Glomerular endothelial cell (primary cell): ENCODE results near the gene GHRHR. TPM values are rescaled to one million over a fixed set of nuclear protein-coding genes. Genes with fewer than 3 reads are reported as not detected.

Source experiments
- DNase-seq: peaks from one replicate; pipeline ENCODE4 v3.0.0-alpha.2; 2011; ENCODE audit warnings: low read depth, low spot score; ENCODE audit errors: extremely low read depth
- total RNA-seq: library from RNA; depleted of rRNA; stranded (reverse); fragments of >200 nt; gene quantifications from 2 replicates; pipeline ENCODE4 v1.2.3, GENCODE V29; 2015

The GHRHR gene
- total RNA-seq, 1 donor from 2014 or later, result not detected

GRCh38 chr7:31000161-31000693 lies 36.5 kb downstream of the GHRHR start:
- DNase-seq, result no peak

- DNase-seq, result no peak
Measured at GRCh38 chr7:31000779-31001178, 37.0 kb downstream of the GHRHR start.

- DNase-seq, result no peak
Measured at GRCh38 chr7:31002256-31002655, 38.5 kb downstream of the GHRHR start.

- DNase-seq, result no peak
Measured at GRCh38 chr7:31003097-31003496, 39.3 kb downstream of the GHRHR start.

GRCh38 chr7:31003721-31004120 lies 40.0 kb downstream of the GHRHR start:
- no peak for DNase-seq

- DNase-seq, result no peak
Measured at GRCh38 chr7:31004393-31004792, 40.6 kb downstream of the GHRHR start.

GRCh38 chr7:31006857-31007256 lies 43.1 kb downstream of the GHRHR start:
- DNase-seq, result no peak

- no peak for DNase-seq
Measured at GRCh38 chr7:31007634-31008033, 43.9 kb downstream of the GHRHR start.

GRCh38 chr7:31014826-31015225 lies 51.1 kb downstream of the GHRHR start:
- no peak for DNase-seq

- DNase-seq, result no peak
Measured at GRCh38 chr7:31017032-31017675, 53.4 kb downstream of the GHRHR start.

- no peak for DNase-seq
Measured at GRCh38 chr7:31017721-31018120, 54.0 kb downstream of the GHRHR start.

- DNase-seq, result no peak
Measured at GRCh38 chr7:31019509-31019908, 55.8 kb downstream of the GHRHR start.

GRCh38 chr7:31020161-31020560 lies 56.4 kb downstream of the GHRHR start:
- DNase-seq, result no peak

GRCh38 chr7:31020652-31021051 lies 56.9 kb downstream of the GHRHR start:
- DNase-seq, result no peak

GRCh38 chr7:31022117-31022516 lies 58.4 kb downstream of the GHRHR start:
- no peak for DNase-seq

- no peak for DNase-seq
Measured at GRCh38 chr7:31022726-31023125, 59.0 kb downstream of the GHRHR start.

- DNase-seq, result no peak
Measured at GRCh38 chr7:31023877-31024276, 60.1 kb downstream of the GHRHR start.

GRCh38 chr7:31027161-31027965 lies 63.6 kb downstream of the GHRHR start:
- DNase-seq, result no peak

- DNase-seq, result no peak
Measured at GRCh38 chr7:31028006-31028405, 64.3 kb downstream of the GHRHR start.

- DNase-seq, result no peak
Measured at GRCh38 chr7:31028417-31028992, 64.8 kb downstream of the GHRHR start.
